NT2/D1 (cell line): Measurements from ENCODE around the gene CDH16.

Experiments used
- DNase-seq: peaks from one replicate; pipeline ENCODE4 v3.0.0-alpha.2; 2011; ENCODE audit warnings: low read depth, low spot score
- H3K27me3 ChIP-seq: 2 replicates; pipeline ENCODE4 v1.6.0; 2011; ENCODE audit warnings: mild to moderate bottlenecking; ENCODE audit not compliant: insufficient read length, insufficient read depth
- H3K36me3 ChIP-seq: 2 replicates; pipeline ENCODE4 v1.6.1; 2011; ENCODE audit warnings: mild to moderate bottlenecking, low read length, mixed read lengths; ENCODE audit not compliant: insufficient read depth, insufficient read length
- H3K4me1 ChIP-seq: 2 replicates; pipeline ENCODE4 v1.5.1; 2011; ENCODE audit not compliant: insufficient read depth, insufficient read length
- H3K4me3 ChIP-seq: 2 replicates; pipeline ENCODE4 v1.5.1; 2011; ENCODE audit warnings: low read depth; ENCODE audit not compliant: insufficient read length
- H3K9ac ChIP-seq: 2 replicates; pipeline ENCODE4 v1.6.0; 2011; ENCODE audit warnings: low read depth; ENCODE audit not compliant: insufficient read length
- H3K9me3 ChIP-seq: 2 replicates; pipeline ENCODE4 v1.5.1; 2011; ENCODE audit warnings: mild to moderate bottlenecking, low read length; ENCODE audit not compliant: insufficient read depth
- SUZ12 ChIP-seq: IDR thresholded peaks from 2 replicates; pipeline ENCODE4 v1.6.1; 2011; ENCODE audit not compliant: insufficient read length, insufficient read depth; ENCODE audit errors: extremely low read depth
- YY1 ChIP-seq: IDR thresholded peaks from 2 replicates; pipeline ENCODE4 v1.6.1; 2011; ENCODE audit not compliant: insufficient read length, insufficient read depth
- ZNF274 ChIP-seq: IDR thresholded peaks from 2 replicates; pipeline ENCODE4 v1.6.1; 2011; ENCODE audit warnings: mild to moderate bottlenecking, low read depth, low read length

CDH16 gene

DNA sequence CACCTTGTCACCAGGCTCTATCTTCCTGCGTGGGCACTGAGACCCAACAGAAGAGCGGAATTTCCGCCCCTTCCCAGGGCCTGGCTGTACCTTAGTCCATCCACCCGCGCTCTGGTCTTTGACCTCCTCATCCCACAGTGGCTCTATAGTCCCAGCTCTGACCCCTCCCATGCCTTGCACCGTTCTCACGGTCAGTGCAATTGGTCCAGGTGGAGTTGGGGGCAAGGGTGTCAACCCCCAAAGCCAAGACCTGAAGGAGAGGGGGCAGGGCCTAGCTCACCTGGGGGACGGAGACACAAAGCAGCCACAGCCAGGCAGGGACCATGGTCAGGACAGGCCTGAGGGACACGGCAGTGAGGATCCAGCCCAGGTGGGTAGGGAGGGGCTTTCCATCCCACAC, 944 bp downstream of the CDH16 start:
- Histone ChIP-seq H3K27me3 (peaks cover 11% of the 10 kb centered on the region), H3K36me3 (peaks cover 9% of the 10 kb centered on the region), H3K9ac (no peak overlapping the region), H3K4me3 (no peak overlapping the region), H3K4me1 (peaks cover 18% of the 10 kb centered on the region), H3K9me3 (no peaks in the 10 kb centered on the region)
- no peak for TF ChIP-seq YY1
- no peak for TF ChIP-seq ZNF274
- TF ChIP-seq SUZ12 = no peak
- no peak for DNase-seq

DNA sequence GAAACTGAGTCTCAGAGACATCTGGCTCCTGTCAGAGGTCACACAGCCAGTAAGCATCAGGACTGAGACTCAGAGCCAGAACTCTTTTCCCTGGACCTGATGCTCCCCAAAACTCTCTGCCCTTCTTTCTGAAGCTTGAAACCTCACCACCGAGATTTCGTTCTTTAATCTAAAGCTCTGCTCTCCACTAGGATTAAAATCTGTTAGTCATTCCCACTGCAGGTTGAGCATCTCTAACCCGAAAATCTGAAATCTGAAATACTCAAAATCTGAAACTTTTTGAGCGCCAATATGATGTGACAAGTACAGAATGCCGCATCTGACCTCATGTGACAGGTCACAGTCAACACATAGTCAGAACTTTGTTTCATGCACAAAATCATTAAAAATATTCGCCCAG, 2.2 kb downstream of the CDH16 start:
- Histone ChIP-seq H3K36me3 (no peaks in the 10 kb centered on the region), H3K4me3 (no peak overlapping the region), H3K9me3 (no peaks in the 10 kb centered on the region), H3K9ac (no peak overlapping the region), H3K4me1 (peaks cover 13% of the 10 kb centered on the region), H3K27me3 (peaks cover 11% of the 10 kb centered on the region)
- TF ChIP-seq ZNF274 (no peak), SUZ12 (no peak), YY1 (no peak)
- no peak for DNase-seq

DNA sequence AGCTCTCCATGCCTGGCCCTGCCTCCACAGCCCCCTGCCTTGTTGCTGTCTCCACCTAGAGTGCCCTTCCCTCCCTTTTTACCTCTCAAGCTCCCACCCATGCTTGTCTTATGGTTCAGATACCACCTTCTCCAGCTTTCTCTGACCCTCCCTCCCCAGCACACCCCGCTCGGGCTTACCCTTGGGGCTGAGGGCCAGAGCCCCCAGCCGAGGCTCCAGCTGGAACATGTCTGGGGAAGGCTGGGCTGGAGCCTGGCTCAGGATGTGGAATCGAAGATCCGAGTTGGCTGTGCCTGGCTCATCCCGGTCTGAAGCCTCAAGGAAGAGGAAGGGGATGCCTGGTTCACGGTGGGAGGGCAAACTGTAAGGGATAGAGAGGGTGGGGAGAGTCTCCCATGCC, 3.6 kb downstream of the CDH16 start:
- no peaks in the 10 kb centered on the region for H3K9me3 ChIP-seq
- no peak for DNase-seq
- H3K27me3 ChIP-seq = peaks cover 10% of the 10 kb centered on the region
- peaks cover 11% of the 10 kb centered on the region for H3K4me1 ChIP-seq
- no peak overlapping the region for H3K4me3 ChIP-seq
- H3K9ac ChIP-seq = no peak overlapping the region
- H3K36me3 ChIP-seq = no peaks in the 10 kb centered on the region
- TF ChIP-seq SUZ12 (no peak), YY1 (no peak), ZNF274 (no peak)

DNA sequence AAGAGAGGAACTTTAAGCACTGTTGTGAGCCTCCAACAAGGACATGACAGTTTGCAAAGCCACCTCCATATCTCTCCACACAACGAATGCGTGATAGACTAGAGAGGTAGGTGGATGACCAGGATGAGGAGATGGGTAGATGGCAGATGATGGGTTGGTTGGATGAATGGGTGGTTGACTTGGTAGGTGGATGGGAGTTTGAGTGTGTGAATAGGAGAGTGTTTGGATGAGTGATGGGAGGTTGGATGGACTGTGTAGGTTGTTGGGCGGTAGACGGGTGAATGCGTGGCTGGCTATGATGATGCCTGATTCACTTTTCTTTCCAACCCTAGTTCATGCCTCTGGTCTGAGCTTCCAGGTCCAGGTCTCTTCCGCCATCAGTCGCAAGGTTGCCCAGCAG, 4.1 kb downstream of the CDH16 start:
- DNase-seq = no peak
- no peaks in the 10 kb centered on the region for H3K9me3 ChIP-seq
- no peak overlapping the region for H3K9ac ChIP-seq
- H3K4me1 ChIP-seq = peaks cover 6% of the 10 kb centered on the region
- TF ChIP-seq ZNF274 = no peak
- TF ChIP-seq SUZ12 = no peak
- TF ChIP-seq YY1 = no peak
- no peak overlapping the region for H3K4me3 ChIP-seq
- H3K27me3 ChIP-seq = peaks cover 6% of the 10 kb centered on the region
- no peaks in the 10 kb centered on the region for H3K36me3 ChIP-seq

DNA sequence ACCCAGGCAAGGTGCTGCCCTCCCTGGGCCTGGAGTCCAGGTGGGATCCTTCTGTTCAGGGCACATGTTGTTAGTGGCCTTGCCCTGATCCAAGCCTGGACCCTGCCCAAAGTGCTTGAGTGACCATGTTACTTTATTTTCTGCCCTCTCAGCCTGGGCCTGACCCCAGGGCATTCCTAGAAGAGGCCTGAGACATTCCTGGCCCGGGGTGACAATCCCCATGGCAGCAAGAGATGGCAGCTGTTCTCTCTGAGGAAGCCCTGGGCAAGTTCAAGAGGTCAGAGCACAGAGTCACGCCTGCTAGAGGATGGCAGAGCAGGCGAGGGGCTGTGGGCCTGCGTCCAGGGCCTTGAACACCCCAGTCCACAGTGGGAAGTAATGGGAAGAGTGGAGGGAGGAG, 5.0 kb downstream of the CDH16 start:
- no peaks in the 10 kb centered on the region for H3K36me3 ChIP-seq
- no peak for TF ChIP-seq YY1
- TF ChIP-seq ZNF274 = no peak
- TF ChIP-seq SUZ12 = no peak

DNA sequence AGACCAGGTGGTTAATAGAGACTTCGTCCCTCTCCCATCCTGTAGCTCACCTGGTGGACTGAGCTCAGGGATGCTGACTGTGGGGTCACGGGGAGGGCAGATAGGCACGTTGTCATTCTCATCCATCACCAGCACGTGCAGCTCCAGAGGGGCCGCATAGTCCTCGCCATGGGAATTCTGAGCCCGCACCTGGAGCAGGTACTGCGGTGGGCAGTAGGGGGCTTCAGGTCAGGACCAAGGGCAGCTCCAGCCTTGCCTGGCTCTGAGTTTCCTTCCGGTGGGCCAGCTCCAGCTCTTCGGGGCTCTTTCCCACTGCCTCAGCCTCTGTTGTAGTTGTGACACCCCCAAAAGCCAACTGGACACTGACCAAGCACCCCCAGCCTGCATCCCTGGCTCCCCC, 5.6 kb downstream of the CDH16 start:
- no peak overlapping the region for H3K4me3 ChIP-seq
- TF ChIP-seq YY1 (no peak), SUZ12 (no peak), ZNF274 (no peak)
- DNase-seq = no peak
- H3K27me3 ChIP-seq = peaks cover 6% of the 10 kb centered on the region
- H3K9me3 ChIP-seq = no peaks in the 10 kb centered on the region
- H3K36me3 ChIP-seq = no peaks in the 10 kb centered on the region
- H3K4me1 ChIP-seq = no peaks in the 10 kb centered on the region
- H3K9ac ChIP-seq = no peak overlapping the region

More for the DNA sequence above, 5.0 kb downstream of the CDH16 start:
- Histone ChIP-seq H3K4me3 (no peak overlapping the region), H3K9me3 (no peaks in the 10 kb centered on the region), H3K9ac (no peak overlapping the region), H3K4me1 (peaks cover 1% of the 10 kb centered on the region), H3K27me3 (peaks cover 6% of the 10 kb centered on the region)
- DNase-seq = no peak

DNA sequence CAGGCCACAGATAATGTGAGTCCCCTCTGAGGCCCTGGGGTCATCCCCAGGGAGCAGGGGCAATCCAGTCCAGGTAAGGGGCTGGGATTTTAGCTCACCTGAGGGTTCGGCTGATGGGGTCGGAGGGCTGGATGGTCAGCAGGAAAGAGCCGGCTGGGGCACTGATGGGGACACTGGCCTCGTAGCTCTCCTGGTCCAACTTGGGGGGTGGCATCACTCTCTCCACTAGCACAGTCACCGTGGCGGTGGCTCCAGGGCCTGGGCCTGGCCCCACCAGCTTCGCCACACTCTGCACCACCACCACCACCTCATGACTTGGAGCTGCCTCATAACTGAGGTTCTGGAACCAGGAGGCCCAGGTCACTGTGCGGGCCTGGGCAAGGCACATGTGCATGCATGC, 6.9 kb downstream of the CDH16 start:
- Histone ChIP-seq H3K4me1 (no peaks in the 10 kb centered on the region), H3K27me3 (peaks cover 6% of the 10 kb centered on the region), H3K36me3 (no peaks in the 10 kb centered on the region), H3K9me3 (no peaks in the 10 kb centered on the region), H3K9ac (no peak overlapping the region), H3K4me3 (no peak overlapping the region)
- DNase-seq = no peak
- TF ChIP-seq YY1 (no peak), ZNF274 (no peak), SUZ12 (no peak)

DNA sequence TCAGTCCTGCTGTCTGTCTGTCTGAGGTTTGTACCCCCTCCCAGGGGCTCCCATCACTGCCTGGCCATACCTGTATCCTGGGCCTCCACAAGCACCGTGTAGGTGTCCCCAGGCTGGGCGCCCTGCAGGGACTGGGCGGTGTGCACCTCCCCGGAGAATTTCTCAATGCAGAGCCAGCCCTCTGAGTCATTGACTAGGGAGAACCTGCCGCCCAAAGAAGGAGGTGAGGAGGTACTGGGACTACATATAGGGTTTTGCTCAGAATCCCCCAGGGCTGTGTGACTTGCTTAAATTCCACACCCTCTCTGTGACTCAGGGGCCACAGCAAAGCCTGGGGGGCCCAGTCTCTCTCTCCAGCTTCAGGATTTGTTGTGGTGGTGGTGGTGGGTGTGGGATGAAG, 7.6 kb downstream of the CDH16 start:
- H3K27me3 ChIP-seq = peaks cover 5% of the 10 kb centered on the region
- no peak overlapping the region for H3K4me3 ChIP-seq
- H3K4me1 ChIP-seq = no peaks in the 10 kb centered on the region
- no peak for DNase-seq
- H3K9me3 ChIP-seq = no peaks in the 10 kb centered on the region
- H3K36me3 ChIP-seq = no peaks in the 10 kb centered on the region
- H3K9ac ChIP-seq = no peak overlapping the region
- no peak for TF ChIP-seq YY1
